Measurements from ENCODE around the gene NELL2. TPM values are rescaled to one million over a fixed set of nuclear protein-coding genes. Genes with fewer than 3 reads are reported as not detected.
"Not testable (repeated sequence)": the region's sequence is repeated elsewhere in the genome, so short reads cannot be mapped to it uniquely, and the experiment has no call there.

NELL2 gene
- 10 to 100 TPM in 1 of 4 donors, 1 to 10 TPM in 1, under 1 TPM in 2; 0.23 to 11.4 (median 1.7) TPM for total RNA-seq

DNA sequence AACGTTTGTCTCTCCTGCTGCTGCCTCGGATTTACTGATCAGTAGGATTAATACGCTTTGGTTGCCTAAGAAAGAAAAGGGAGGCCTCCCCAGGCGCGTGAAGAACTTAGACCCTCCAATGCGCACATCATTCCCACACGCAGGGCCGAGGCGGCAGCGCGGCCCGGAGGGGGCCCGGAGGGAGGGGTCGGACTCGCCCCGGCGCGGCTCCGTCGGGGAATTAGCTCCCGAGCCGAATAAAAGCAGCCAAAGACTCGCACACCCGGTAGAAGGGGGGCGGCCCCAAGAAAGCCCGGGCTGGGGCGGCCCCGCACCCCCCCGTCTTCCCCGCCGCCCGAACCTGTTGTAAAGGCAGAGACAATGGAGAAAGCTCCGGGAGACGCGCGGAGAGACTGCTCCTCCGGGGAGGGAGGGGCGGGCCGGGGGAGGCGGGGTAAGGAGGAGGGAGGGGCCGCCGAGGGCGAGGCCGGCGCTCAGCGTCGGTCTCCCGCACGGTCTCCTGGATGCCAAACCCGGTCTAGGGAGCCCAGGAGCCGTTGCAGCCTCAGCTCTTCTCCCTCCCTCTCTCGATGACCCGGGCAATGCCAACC is at the start of gene NELL2:
Gene NELL2 (minus strand): TSS at position 362 of the 590 bp plus-strand sequence. CDS start 446 bp downstream, outside the sequence.
- DNase-seq = no peak
- Histone ChIP-seq H3K36me3 (no peaks in the 10 kb centered on the region), H3K27ac (no peak within 1 kb of the TSS), H3K4me3 (peak within 1 kb of the TSS; percentile 32 to 69 (median 56)), H3K4me1 (peaks cover 12 to 33% (median 15%) of the 10 kb centered on the region in 3 donors), H3K9me3 (no peaks in the 10 kb centered on the region), H3K27me3 (peaks cover 0 to 62% (median 9%) of the 10 kb centered on the region in 4 donors)
- 0% methylated on average over 6 to 8 of the region's 53 CpGs for WGBS, 2 donors
- intact Hi-C loops (cut with DNase I) = no loop called here
- TF ChIP-seq, protein P1, sequence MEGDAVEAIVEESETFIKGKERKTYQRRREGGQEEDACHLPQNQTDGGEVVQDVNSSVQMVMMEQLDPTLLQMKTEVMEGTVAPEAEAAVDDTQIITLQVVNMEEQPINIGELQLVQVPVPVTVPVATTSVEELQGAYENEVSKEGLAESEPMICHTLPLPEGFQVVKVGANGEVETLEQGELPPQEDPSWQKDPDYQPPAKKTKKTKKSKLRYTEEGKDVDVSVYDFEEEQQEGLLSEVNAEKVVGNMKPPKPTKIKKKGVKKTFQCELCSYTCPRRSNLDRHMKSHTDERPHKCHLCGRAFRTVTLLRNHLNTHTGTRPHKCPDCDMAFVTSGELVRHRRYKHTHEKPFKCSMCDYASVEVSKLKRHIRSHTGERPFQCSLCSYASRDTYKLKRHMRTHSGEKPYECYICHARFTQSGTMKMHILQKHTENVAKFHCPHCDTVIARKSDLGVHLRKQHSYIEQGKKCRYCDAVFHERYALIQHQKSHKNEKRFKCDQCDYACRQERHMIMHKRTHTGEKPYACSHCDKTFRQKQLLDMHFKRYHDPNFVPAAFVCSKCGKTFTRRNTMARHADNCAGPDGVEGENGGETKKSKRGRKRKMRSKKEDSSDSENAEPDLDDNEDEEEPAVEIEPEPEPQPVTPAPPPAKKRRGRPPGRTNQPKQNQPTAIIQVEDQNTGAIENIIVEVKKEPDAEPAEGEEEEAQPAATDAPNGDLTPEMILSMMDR (IDR thresholded peaks at IDR 0.05) = no peak
- TF ChIP-seq POLR2A (IDR thresholded peaks at IDR 0.05) = no peak

DNA sequence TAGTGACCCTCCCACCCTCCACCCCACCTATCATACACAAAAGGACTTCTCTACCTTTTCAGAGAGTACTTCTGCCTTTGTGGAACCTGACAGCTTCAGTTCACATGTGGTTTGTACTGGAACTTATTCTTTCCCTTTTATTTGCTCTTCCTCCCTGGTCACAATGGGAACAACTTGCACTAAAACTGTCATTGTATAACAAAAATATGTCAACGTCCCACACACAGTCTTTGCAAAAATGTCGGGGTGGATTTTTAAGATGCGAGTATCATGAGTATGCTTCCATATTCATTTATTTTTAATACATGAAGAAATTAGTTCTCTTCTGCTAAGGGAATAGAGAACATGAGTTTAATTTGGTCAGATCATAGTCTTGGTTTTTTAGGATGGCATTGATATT is 45.6 kb upstream of the NELL2 start:
- 66 to 72% methylated on average over 3 of the region's 3 CpGs for WGBS, 2 donors
- no peak for TF ChIP-seq POLR2A (IDR thresholded peaks at IDR 0.05)
- TF ChIP-seq, protein P1 (IDR thresholded peaks at IDR 0.05) = no peak
- Histone ChIP-seq H3K9me3 (no peaks in the 10 kb centered on the region), H3K27me3 (no peaks in the 10 kb centered on the region), H3K4me3 (no peak overlapping the region), H3K36me3 (no peaks in the 10 kb centered on the region), H3K4me1 (no peaks in the 10 kb centered on the region), H3K27ac (no peak overlapping the region)
- no peak for DNase-seq
- intact Hi-C loops (cut with DNase I) = no loop called here

DNA sequence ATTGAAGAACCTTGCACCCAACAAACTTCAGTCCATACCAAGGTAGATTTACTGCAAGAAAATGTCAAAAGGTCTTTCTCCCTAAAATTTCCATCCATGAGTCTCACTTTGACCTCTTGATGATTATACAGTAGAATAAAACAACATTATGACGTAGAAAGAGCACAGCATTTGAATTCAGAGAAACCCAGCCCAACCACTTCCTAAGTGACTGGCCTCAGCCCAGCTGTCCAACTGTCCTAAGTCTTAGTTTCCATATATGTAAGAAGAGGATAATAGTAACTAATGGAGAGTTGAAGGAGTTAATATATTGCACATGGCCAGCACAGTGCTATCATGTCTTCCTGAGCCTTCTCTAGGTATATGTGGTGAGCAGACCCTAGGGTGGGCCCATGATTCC is 41.0 kb upstream of the NELL2 start:
- Histone ChIP-seq H3K4me3 (no peak overlapping the region), H3K4me1 (no peaks in the 10 kb centered on the region), H3K27ac (no peak overlapping the region), H3K27me3 (no peaks in the 10 kb centered on the region), H3K9me3 (no peaks in the 10 kb centered on the region), H3K36me3 (no peaks in the 10 kb centered on the region)
- no peak for DNase-seq
- TF ChIP-seq, protein P1 (IDR thresholded peaks at IDR 0.05) = no peak
- no peak for TF ChIP-seq POLR2A (IDR thresholded peaks at IDR 0.05)
- 41 to 55% methylated on average over 1 of the region's 1 CpG for WGBS, 2 donors
- intact Hi-C loops (cut with DNase I) = no loop called here

DNA sequence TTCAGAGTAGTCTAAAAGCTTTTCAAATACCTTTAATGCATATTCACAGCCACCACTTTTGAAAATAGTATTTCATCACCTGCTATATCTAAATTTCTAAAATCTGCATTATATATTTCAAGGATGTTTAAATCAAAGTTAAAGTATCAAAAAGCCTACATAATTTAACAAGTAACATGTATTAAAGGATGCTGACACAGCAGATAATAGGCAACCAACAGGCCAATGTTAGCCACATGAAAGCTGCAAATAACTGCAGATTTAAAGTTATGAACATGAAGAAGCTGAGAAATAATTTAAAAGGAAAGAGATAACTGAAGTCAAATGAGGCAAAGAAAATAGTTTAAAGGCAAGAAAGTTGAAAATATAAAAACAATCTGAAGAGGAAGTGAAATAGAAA is 39.8 kb upstream of the NELL2 start:
- no peak overlapping the region for H3K27ac ChIP-seq
- H3K4me3 ChIP-seq = no peak overlapping the region
- no peaks in the 10 kb centered on the region for H3K36me3 ChIP-seq
- TF ChIP-seq POLR2A (IDR thresholded peaks at IDR 0.05) = no peak
- TF ChIP-seq, protein P1 (IDR thresholded peaks at IDR 0.05) = no peak
- no peaks in the 10 kb centered on the region for H3K9me3 ChIP-seq
- H3K27me3 ChIP-seq = no peaks in the 10 kb centered on the region
- no peaks in the 10 kb centered on the region for H3K4me1 ChIP-seq
- intact Hi-C loops (cut with DNase I) = no loop called here
- no peak for DNase-seq

DNA sequence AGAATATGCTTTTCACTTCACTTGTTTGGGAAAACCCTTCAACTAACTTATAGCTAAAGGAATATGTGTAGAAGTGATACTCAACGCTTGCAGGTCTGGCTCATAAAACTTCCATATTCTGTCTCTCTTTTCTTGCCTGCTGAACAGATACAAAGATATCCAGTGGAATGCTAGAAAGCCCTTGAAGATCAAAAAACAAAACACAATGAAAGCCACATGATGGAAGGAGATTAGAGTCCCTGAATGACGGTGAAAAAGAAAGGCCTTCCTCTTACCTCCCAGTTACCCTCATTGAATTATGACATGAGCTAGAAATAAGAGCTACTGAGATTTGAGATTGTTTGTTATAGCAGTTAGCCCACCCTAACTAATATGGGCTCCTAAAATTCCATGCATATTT is 28.2 kb upstream of the NELL2 start:
- peaks cover 0 to 15% (median 0%) of the 10 kb centered on the region in 3 donors for H3K9me3 ChIP-seq
- 83 to 88% methylated on average over 2 of the region's 2 CpGs for WGBS, 2 donors
- intact Hi-C loops (cut with DNase I) = no loop called here
- TF ChIP-seq, protein P1 (IDR thresholded peaks at IDR 0.05) = no peak
- no peak for TF ChIP-seq POLR2A (IDR thresholded peaks at IDR 0.05)
- no peak overlapping the region for H3K27ac ChIP-seq
- H3K4me3 ChIP-seq = no peak overlapping the region
- no peak for DNase-seq
- H3K36me3 ChIP-seq = no peaks in the 10 kb centered on the region
- H3K4me1 ChIP-seq = no peaks in the 10 kb centered on the region
- H3K27me3 ChIP-seq = no peaks in the 10 kb centered on the region

DNA sequence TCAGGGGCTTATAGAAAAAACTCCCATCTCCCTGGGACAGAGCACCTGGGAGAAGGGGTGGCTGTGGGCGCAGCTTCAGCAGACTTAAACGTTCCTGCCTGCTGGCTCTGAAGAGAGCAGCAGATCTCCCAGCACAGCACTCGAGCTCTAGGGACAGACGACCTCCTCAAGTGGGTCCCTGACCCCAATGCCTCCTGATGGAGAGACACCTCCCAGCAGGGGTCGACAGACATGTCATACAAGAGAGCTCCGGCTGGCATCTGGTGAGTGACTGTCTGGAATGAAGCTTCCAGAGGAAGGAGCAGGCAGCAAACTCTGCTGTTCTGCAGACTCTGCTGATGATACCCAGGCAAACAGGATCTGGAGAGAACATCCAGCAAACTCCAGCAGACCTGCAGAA is 22.0 kb upstream of the NELL2 start:
- WGBS, 2 donors = 66% methylated on average over 4 of the region's 6 CpGs; no CpG with 5 or more reads in 1 of the 2 donors
- not testable (repeated sequence) for H3K36me3 ChIP-seq

More for the DNA sequence above, 22.0 kb upstream of the NELL2 start:
- H3K27ac ChIP-seq; H3K27me3 ChIP-seq; DNase-seq; H3K4me1 ChIP-seq; intact Hi-C loops (cut with DNase I); H3K4me3 ChIP-seq: not testable (repeated sequence)
- peaks cover 0 to 10% (median 0%) of the 10 kb centered on the region in 3 donors for H3K9me3 ChIP-seq

Measured in esophagus squamous epithelium (tissue), 5 donors.